ENCODE results near the gene DDOST.

Gene DDOST

DNA sequence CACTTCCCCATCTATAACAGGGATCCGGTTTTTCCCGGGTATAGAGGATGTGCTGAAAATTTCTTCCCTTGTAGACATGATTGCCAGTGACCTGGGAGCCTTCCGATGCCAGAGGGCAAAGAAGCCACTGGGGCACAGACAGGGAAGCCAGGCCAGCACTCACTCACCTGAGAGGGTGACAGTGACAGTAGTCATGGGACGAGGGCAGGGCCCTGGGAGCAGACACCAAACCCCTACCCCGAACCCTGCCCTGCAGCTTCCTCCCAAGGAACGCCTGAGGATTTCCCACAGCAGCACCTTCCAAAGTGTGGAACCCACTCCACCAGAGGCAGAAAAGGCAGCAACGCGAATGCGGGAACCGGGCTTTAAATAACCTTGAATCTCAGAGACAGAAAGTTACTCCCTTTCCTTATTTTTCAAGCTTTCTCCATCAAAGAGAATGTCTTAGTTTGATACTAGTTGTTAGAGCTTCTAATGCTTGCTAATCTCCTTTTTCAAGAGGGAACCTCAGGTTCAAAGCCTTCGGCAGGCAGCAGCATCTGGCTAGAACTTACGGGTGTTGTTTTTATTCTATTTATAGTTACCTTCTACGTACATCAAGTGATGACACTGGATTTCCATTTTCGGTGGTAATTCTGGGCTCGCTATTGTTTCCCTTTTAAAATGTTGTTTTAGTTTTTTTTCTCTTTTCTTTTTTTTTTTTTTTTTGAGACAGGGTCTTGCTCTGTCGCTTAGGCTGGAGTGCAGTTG lies 2.8 kb downstream of the DDOST start:
- DNase-seq, result no peak

DNA sequence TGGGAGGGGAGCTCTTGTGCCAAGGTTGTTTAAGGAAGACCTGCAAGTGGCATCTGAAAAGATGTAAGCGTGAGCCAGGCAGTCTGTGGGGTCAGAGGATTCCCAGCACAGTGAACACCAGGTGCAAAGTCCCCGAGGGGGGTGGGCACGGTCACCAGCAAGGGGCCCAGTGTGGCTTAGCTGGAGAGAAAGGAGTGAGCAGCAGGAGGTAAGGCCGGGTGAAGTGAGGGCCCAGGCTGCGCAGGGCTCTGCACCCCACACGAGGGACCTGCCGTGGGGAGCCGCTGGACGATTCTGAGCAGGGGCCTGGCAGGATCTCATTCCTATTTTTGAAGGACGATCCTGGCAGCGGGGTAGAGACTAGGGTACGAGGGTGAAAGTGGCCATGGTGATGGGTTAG lies 4.1 kb downstream of the DDOST start:
- DNase-seq, result no peak

DNA sequence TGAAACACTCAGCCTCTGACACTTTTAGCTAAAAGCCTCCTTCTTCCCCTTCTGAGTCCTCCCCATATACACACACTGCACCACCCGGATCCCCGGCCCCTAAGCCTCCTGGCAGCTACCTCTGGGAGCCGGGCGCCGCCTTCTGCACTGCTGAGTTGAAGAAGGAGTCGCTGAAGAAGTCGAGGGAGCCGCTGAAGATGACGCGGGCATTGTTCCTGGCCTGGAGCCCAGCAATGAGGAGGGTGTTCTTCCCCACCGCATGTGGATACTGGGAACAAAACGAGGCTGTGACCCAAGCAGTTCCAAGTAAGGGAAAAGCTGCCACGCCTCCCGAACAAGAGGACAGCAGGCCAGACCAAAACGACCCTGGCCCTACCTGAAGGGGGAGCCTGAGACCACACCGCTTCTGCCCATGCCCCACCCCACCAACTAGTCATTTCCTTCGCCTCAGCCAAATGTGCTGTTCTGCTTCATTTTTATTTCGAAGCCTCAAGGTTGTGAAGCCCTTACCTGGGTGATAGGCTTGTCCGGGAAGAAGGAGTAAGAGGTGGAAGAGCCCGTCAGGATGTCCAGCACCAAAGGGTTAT lies 7.0 kb downstream of the DDOST start:
- no peak for DNase-seq

DNA sequence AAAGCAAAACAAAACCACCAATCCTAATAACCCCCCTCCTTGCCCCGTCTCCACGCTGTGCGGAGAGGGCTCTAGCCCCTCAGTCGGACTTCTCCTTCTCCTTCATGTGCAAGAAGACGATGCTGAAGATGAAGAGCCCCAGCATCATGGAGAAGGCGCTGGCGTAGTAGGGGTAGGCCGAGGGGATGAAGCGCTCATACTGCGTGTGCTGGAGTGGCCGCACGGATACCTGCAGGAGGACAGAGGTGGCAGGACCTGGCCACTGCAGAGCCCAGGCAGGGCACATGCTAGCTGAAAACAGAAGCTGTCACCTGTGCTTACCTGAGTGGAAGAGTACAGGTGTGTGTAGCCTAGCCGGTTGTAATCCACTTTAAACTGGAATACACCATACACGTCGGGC lies 8.9 kb downstream of the DDOST start:
- no peak for DNase-seq

DNA sequence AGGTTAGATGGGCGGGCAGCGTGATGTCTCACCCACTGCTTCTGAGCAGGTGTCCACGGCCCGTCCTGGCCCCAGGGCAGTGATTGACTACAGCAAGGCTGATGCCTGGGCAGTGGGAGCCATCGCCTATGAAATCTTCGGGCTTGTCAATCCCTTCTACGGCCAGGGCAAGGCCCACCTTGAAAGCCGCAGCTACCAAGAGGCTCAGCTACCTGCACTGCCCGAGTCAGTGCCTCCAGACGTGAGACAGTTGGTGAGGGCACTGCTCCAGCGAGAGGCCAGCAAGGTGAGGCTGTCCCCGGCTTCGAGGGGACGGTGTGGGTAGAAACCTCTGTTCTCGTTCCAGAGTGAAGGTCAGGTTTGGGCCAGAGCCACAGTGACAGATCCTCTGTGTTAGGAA lies 12.2 kb downstream of the DDOST start:
- no peak for DNase-seq

DNA sequence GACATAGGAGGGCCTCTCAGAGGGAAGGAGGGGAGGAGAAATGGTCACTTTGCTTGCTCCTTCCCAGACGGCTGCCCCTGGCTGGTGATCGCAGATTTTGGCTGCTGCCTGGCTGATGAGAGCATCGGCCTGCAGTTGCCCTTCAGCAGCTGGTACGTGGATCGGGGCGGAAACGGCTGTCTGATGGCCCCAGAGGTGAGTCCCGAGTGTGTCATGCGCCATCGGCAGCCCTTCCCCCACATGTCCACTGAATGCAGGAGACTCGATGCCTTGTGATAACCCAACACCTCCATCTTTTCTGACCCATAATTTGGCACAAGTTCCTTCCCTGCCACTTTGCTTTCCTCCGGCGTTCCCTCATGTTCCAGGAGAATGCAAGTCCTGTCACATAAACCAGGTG lies 12.7 kb downstream of the DDOST start:
- no peak for DNase-seq

DNA sequence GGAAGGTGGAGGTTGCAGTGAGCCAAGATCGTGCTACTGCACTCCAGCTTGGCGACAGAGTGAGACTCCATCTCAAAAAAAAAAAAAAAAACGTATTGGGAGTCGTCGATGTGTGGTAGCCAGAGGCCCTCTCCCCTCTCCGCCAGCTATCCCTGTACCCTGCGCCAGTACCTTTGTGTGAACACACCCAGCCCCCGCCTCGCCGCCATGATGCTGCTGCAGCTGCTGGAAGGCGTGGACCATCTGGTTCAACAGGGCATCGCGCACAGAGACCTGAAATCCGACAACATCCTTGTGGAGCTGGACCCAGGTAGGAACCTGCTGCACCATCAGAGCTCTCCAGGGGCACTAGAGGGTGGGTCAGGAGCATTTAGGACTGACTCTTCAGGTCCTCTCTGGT lies 15.8 kb downstream of the DDOST start:
- DNase-seq, result no peak

DNA sequence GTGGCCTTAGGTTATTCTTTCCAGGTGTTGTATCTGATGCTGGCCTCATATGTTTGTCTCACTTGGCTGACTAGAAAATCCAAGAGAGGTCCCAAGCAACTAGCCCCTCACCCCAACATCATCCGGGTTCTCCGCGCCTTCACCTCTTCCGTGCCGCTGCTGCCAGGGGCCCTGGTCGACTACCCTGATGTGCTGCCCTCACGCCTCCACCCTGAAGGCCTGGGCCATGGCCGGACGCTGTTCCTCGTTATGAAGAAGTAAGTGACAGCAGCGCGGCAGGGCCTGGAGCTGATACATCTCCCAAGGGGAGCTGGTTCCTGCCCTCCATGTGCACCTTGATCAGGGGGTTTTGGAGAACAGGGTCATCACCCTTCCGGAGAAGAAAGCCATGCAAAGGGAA lies 16.8 kb downstream of the DDOST start:
- DNase-seq, result no peak

DNA sequence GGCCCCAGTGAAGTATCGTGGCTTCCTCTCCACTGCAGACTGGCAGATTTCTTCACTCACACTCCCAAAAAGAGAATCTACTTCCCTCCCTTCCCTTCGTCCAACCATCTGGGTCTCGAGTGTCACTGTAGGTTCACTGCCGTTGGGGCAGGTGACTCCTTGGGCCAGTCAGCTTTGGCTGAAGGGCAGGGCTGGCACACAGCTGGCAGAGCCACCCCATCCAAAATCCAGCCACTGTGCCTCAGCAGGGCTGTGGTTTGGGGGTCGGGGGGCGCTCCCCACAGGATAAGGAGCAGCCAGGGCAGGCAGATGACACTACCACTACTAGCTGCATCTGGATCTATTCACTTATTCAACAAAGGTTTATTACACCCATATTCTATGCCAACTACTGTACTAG lies 18.1 kb downstream of the DDOST start:
- no peak for DNase-seq

DNA sequence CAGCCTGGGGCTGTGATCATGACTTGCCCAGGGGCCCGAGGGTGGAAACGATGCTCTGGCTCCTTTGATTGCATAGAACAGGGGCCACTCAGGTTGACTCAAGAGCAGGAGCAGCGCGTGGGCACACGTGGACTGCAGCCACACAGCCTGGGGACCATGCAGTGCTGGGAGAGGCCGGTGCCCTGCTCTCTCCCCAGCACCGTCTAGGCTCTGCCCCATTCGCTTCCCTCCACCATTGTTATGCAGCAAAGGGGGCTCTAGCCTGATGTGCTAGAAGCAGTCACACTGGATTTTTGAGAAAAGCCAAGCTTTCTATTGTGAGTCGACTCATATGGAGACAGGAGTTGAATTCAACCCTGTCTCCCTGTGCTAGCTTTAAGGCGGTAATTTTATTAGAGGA lies 19.2 kb downstream of the DDOST start:
- no peak for DNase-seq

DNA sequence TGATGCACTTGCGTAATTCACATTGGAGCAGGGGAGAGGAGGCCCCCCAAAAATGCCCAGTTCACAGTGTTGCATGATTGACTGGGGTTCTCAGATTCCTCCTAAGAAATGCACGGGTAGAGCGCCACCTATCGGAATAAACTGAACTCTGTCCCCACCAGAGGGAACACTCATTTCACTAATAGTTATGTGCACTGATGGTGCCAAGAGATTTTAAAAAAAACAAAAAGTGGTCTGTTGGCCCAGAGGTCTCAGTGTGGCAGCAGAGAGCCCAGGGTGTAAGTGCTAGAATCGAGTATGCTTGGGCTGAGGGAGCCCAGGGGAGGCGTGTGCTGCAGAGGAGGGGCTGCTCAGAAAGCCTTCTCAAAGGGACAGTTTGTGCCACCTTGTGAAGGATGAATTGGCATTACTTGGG lies 21.0 kb downstream of the DDOST start:
- peak in 1 of 2 experiments; percentile 30 for DNase-seq

DNA sequence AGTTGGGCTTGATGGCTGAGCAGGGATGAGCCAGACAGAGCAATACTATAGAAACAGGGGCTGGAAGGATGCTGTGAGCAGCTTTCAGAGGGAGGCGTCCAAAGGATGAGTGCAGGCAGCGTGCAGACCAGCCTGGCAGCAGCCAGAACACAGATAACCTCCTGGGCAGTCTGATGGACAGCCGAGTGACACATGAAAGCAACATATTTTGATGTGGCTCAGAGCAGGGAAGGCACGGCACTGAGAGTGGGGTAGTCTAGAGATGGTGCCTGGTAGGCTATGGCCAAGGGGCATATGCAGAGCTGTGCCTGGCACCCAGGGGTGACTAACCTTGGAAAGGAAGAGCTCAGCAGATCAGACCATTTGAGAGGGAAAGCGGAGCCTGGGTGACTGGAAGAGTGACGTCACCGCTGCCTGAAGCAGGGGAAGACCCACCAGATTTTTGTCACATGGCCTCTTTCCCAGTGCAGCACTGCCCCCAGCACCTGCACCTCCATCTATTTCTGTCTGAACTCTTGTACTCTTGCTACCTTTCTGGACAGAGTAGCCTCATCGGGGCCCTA lies 24.3 kb downstream of the DDOST start:
- no peak for DNase-seq

DNA sequence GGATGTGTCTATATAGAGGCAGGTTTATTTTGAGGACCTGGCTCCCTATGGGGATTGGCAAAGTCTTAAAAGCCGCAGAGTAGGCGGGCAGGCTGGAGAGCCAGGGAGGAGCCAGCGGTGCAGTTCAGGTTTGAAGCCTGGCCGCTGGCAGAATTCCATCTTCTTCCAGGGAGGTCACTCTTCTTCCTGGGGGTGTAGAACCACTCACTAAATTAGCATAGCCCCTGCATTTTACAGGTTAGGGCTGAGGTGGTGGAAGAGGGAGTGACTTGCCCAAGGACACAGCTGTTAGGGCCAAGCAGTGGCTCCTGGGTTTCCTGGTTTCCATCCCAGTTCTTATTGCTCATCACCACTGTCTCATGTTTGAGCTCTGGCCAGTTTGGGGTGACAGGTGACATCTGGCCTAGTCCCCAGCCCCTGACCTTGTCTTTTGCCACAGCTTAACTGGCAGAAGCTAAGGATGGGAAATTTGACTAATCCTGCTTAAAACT lies 26.5 kb downstream of the DDOST start:
- peak; percentile 6 to 35 for DNase-seq

DNA sequence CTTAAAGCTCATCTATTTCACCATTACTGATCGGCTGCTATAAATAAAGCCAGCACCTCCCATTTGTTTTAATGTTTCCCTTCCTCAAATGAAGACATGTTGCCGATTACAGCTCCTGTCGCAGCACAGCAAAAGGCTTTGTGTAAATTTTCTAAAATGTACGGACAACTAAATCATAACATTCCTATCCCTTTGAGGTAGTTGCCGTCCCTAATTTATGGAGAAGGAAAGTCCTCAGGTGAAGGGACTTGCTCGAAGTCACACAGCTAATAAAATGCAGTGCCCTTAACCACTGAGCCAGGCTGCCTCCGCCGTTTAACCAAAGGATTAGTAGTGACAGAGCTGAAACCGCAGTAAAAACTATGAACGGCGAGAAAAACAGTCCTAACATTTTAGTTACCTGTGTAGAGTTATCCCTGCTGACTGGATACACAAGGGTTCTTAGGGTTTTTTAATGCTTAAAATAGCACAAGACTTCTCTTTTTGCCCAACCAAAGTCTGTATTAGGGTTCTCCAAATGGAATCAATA lies 27.0 kb downstream of the DDOST start:
- DNase-seq, result no peak

DNA sequence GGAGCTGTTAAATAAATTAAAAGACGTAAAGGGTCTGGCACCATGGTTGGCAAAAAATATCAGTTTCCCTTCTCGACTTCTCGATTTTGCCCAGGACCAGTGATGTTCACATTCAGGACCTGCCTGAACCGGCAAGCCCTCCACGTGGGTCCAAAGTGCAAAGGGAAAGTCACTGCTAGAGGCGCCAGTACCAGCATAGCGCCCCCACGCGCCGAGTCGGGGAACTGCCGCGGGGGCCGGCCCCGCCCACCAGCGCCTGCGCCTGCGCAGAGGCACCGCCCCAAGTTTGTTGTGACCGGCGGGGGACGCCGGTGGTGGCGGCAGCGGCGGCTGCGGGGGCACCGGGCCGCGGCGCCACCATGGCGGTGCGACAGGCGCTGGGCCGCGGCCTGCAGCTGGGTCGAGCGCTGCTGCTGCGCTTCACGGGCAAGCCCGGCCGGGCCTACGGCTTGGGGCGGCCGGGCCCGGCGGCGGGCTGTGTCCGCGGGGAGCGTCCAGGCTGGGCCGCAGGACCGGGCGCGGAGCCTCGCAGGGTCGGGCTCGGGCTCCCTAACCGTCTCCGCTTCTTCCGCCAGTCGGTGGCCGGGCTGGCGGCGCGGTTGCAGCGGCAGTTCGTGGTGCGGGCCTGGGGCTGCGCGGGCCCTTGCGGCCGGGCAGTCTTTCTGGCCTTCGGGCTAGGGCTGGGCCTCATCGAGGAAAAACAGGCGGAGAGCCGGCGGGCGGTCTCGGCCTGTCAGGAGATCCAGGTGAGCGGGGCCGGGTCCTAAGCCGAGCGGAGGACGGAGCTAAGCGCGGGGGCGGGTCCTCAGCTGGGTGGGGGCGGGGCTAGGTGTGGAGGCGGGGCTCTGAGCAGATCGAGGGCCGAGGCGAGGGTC lies 27.7 kb downstream of the DDOST start, which contains the start of gene PINK1:
Gene PINK1 (plus strand): TSS at position 269 of the 875 bp plus-strand sequence. CDS start 91 bp downstream, at position 360.
- DNase-seq, result peak; percentile 45 to 83

DNA sequence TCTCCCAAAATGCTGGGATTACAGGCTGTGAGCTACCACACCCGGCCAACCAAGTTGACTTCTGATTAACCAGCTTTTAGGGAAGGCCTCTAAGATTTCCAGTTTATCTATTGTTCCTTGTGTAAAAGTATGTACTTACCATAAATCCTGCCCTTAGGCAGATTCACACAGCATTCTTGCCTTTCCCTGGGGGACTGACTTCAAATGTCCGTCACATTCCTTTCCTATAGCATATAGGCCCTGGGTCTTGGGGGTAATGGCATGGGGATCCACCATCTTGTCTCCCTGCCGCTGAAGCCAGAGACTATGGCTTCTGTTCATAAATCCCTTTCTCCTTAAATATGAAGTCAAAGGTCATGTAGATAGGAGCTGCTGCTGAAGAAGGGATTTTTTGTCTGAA lies 28.8 kb downstream of the DDOST start:
- no peak for DNase-seq

DNA sequence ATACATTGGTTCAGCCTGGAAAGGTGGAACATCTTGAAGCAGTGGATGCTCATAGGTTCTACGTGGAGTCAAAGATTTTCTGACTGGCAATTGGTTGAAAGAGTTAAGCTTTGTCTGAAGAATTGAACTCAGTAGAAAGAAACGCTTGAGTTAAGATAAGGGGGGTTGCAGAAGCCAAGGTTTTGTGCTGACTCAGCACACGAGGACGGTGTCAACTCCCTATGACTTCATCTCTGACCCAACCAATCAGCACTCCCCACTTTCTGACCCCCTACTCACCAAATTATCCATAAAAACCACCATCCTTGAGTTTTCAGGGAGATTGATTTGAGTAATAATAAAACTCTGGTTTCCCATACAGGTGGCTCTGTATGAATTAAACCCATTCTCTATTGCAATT lies 30.4 kb downstream of the DDOST start:
- no peak for DNase-seq

DNA sequence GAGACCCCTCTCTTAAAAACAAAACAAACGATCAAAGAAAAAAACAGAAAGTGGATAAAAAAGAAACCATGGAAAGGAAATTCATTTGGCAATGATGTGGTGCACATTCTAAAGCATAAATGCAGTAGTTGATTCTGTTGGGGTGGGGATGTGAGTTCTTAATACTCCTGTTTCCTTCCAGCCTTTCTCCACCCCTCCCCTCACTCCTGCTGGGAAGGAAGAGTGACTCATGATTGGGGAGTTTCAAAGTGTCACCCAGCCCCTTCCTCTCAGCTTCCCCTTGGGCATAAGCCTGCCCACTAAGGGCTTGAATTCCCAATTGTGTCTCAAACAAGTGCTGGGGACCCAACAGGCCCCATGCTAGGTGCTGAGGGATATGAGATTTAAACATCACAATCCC lies 34.6 kb downstream of the DDOST start:
- no peak for DNase-seq

DNA sequence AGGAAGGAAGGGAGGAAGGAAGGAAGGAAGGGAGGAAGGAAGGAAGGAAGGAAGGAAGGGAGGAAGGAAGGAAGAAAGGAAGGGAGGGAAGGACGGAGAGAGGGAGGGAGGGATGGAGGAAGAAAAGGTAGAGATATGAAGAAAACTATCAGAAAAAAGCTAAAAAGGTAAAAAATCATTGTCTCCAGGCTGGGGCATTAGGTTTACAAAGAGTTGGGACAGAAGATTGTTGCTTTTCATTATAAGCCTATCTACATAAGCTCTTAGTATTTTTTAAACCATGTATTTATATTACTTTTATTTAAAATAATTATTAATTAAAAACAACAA lies 35.1 kb downstream of the DDOST start:
- no peak for DNase-seq

DNA sequence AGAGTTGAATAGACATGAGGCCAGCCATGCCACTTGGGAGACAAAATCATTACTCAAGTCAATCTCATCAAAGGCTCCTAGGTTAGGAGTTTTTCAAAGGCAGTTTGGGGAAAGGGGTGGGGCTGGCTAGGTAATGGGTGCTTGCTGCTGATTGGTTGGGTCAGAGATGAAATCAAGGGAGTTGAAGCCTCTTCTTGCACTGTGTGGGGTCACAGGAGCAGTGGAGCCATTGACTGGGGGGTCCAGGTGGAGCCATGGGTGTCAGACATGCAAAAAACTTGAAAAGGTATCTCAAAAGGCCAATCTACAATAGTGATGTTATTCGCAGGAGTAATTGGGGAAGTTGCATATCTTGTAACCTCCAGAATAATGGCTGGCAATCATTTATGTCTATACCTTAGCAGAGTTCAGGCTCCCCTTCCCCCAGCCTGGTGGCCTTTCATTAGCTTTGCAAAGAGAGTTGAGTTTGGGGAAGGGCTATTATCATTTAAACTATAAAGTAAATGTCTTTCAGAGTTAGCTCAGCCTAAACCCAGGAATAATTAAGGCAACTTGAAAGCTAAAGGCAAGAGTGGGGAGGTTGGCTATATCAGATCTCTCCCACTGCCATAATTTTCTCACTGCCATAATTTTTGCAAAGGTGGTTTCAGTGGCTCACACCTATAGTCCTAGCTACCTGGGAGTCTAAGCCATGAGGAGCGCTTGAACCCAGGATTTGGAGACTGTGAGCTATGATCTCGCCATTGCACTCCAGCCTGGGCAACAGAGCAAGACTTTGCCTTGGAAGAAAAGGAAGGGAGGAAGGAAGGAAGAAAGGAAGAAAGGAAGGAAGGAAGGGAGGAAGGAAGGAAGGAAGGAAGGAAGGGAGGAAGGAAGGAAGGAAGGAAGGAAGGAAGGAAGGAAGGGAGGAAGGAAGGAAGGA lies 35.7 kb downstream of the DDOST start:
- DNase-seq, result no peak

DNA sequence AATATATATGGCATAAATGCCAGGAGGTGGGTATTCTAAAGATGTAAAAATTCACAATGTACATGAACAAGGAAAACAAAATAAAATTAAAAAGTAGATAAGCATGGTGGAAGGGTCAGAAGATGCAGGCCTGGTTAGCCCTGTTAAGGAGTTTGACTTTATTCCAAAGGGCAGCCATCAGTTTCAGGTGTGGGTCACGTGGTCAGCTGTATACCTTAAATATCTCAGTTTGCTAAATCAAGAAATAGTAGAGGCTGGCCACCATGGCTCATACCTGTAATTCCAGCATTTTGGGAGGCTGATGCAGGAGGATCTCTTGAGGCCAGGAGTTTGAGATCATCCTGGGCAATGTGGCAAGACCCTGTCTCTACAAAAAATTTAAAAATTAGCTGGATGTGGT lies 36.5 kb downstream of the DDOST start:
- no peak for DNase-seq

DNA sequence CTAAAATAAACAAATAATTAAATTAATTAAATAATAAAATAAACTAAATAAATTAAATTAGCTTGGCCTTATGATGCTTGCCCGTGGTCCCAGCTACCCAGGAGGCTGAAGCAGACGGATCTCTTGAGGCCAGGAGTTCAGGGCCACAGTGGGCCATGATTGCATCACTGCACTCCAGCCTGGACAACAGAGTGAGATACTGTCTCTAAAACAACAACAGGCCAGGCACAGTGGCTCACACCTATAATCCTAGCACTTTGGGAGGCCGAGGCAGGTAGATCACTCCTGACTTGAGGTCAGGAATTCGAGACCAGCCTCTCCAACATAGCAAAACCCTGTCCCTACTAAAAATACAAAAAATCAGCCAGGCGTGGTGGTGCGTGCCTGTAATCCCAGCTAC lies 40.2 kb downstream of the DDOST start:
- DNase-seq, result no peak
